A549 (cell line): ENCODE measurements around the gene RPS6KC1. TPM values are rescaled to one million over a fixed set of nuclear protein-coding genes. Genes with fewer than 3 reads are reported as not detected.
A peak's percentile ranks its signal among the peaks of the same experiment; 100 is the strongest.

Experiments
- ATAC-seq, 2 experiments: fragments of 200-7000 bp in 1 of 2; fragments of >200 bp in 1 of 2; cut with Nextera tagmentation in 1 of 2; cut with Tn5 transposase in 1 of 2; 3 replicates each; pipeline versions ENCODE4 v1.8.0 to v1.9.1; 2018 to 2020; ENCODE audit warnings: mild to moderate bottlenecking in 1 of 2, moderate library complexity in 1 of 2
- CTCF ChIA-PET: fragments of 300-600 bp; sonication (Branson Sonifier 250); formaldehyde crosslinking; extraction: SDS; loops from one replicate; lab custom pipeline; 2021; ENCODE audit warnings: antibody characterized with exemption, inconsistent platforms; lab: Yijun Ruan, JAX
- POLR2A ChIA-PET: fragments of 350-600 bp; formaldehyde crosslinking; extraction: SDS; loops from one replicate; lab custom pipeline; 2021; ENCODE audit warnings: antibody characterized with exemption, inconsistent platforms; lab: Yijun Ruan, JAX
- DNase-seq, 2 experiments: peaks; one replicate each; pipeline versions ENCODE4 v3.0.0 to v3.0.0-alpha.2; 2011 to 2016; ENCODE audit warnings: low read depth in 1 of 2, low spot score in 1 of 2
- FAIRE-seq: peaks from 2 replicates; lab custom pipeline; 2011; peaks lifted over from hg19 to GRCh38; lab: Jason Lieb, UNC
- H3K27ac ChIP-seq, 2 experiments: fragments of >200 bp; sonication (Bioruptor Twin); formaldehyde crosslinking; 3 replicates each; pipeline ENCODE4 v1.5.1; 2016 to 2017
- H3K4me1 ChIP-seq: fragments of >200 bp; sonication (Bioruptor Twin); formaldehyde crosslinking; 3 replicates; pipeline ENCODE4 v1.6.1; 2016
- H3K4me2 ChIP-seq: fragments of >200 bp; sonication (Bioruptor Twin); formaldehyde crosslinking; 3 replicates; pipeline ENCODE4 v1.6.1; 2016
- H3K4me3 ChIP-seq: fragments of >200 bp; sonication (Bioruptor Twin); formaldehyde crosslinking; 3 replicates; pipeline ENCODE4 v1.5.1; 2016
- H3K9me3 ChIP-seq: fragments of >200 bp; sonication (Bioruptor Twin); formaldehyde crosslinking; 3 replicates; pipeline ENCODE4 v1.6.1; 2016
- BHLHE40 ChIP-seq: IDR thresholded peaks from 2 replicates; pipeline ENCODE4 v1.6.1; 2012; ENCODE audit warnings: low read depth, low read length, inconsistent platforms
- CBX8 ChIP-seq: fragments of 200-600 bp; sonication (generic); IDR thresholded peaks from 2 replicates; pipeline ENCODE4 v1.6.1; 2016
- EHF ChIP-seq: fragments of 250-450 bp; sonication (Bioruptor Pico); IDR thresholded peaks from 2 replicates; pipeline ENCODE4 v1.5.0; 2020; ENCODE audit warnings: mild to moderate bottlenecking
- EHMT2 ChIP-seq: fragments of 200-600 bp; sonication (generic); IDR thresholded peaks from 2 replicates; pipeline ENCODE4 v1.6.1; 2016; ENCODE audit warnings: antibody characterized with exemption, low read depth, mild to moderate bottlenecking, moderate library complexity
- EP300 ChIP-seq, 2 experiments: fragments of >200 bp; sonication (Bioruptor Twin); formaldehyde crosslinking; IDR thresholded peaks; 2 replicates in 1 of 2; 3 replicates in 1 of 2; pipeline ENCODE4 v1.6.1; 2016 to 2017
- FOSL2 ChIP-seq, 2 experiments: fragments of 450-650 bp in 1 of 2; fragments of >200 bp in 1 of 2; sonication (Bioruptor Twin) in 1 of 2; formaldehyde crosslinking; IDR thresholded peaks; 2 replicates each; pipeline versions ENCODE4 v1.5.0 to v1.6.1; 2016 to 2020; ENCODE audit warnings: mild to moderate bottlenecking in 1 of 2, moderate library complexity in 1 of 2
- FOXS1 ChIP-seq: fragments of 250-450 bp; sonication (Bioruptor Pico); IDR thresholded peaks from 2 replicates; pipeline ENCODE4 v1.5.0; 2020; ENCODE audit warnings: mild to moderate bottlenecking, moderate library complexity
- GATA3 ChIP-seq: IDR thresholded peaks from 2 replicates; pipeline ENCODE4 v1.6.1; 2012; ENCODE audit warnings: borderline replicate concordance
- HDAC2 ChIP-seq: fragments of 200-600 bp; sonication (generic); IDR thresholded peaks from 2 replicates; pipeline ENCODE4 v1.6.1; 2016
- HEYL ChIP-seq: fragments of 250-450 bp; sonication (Bioruptor Pico); IDR thresholded peaks from 2 replicates; pipeline ENCODE4 v1.8.0; 2021; ENCODE audit warnings: mild to moderate bottlenecking, moderate library complexity
- HOXA7 ChIP-seq: fragments of 250-450 bp; sonication (Bioruptor Pico); IDR thresholded peaks from 2 replicates; pipeline ENCODE4 v1.5.0; 2020; ENCODE audit warnings: mild to moderate bottlenecking, moderate library complexity
- HOXB13 ChIP-seq: fragments of 250-450 bp; sonication (Bioruptor Pico); IDR thresholded peaks from 2 replicates; pipeline ENCODE4 v1.5.0; 2020; ENCODE audit warnings: low read depth, mild to moderate bottlenecking, moderate library complexity
- JUNB ChIP-seq: fragments of >200 bp; sonication (Bioruptor Twin); formaldehyde crosslinking; IDR thresholded peaks from 2 replicates; pipeline ENCODE4 v1.6.1; 2016
- NFE2L2 ChIP-seq: fragments of 150-350 bp; conservative IDR thresholded peaks from 2 replicates; pipeline ENCODE4 v1.6.1; 2014; ENCODE audit warnings: low read length
- NPAS2 ChIP-seq: fragments of 250-450 bp; sonication (Bioruptor Pico); IDR thresholded peaks from 2 replicates; pipeline ENCODE4 v1.8.0; 2022; ENCODE audit warnings: mild to moderate bottlenecking, moderate library complexity, borderline replicate concordance
- NR3C1 ChIP-seq: fragments of >200 bp; sonication (Bioruptor Twin); formaldehyde crosslinking; IDR thresholded peaks from 3 replicates; pipeline ENCODE4 v1.6.1; 2017
- POLR2AphosphoS2 ChIP-seq: conservative IDR thresholded peaks from 2 replicates; pipeline ENCODE4 v1.6.1; 2012; ENCODE audit warnings: low read length, improper control_type of control experiment, inconsistent platforms
- RAD21 ChIP-seq, 2 experiments: fragments of >200 bp in 1 of 2; sonication (Bioruptor Twin) in 1 of 2; formaldehyde crosslinking in 1 of 2; IDR thresholded peaks in 1 of 2; conservative IDR thresholded peaks in 1 of 2; 2 replicates in 1 of 2; 3 replicates in 1 of 2; pipeline ENCODE4 v1.6.1; 2012 to 2018; ENCODE audit warnings: inconsistent platforms in 1 of 2
- RARB ChIP-seq: fragments of 250-450 bp; sonication (Bioruptor Pico); IDR thresholded peaks from 2 replicates; pipeline ENCODE4 v1.8.0; 2021; ENCODE audit warnings: mild to moderate bottlenecking, moderate library complexity
- SMC3 ChIP-seq: fragments of >200 bp; sonication (Bioruptor Twin); formaldehyde crosslinking; IDR thresholded peaks from 3 replicates; pipeline ENCODE4 v1.6.1; 2018; ENCODE audit warnings: inconsistent platforms
- TFCP2L1 ChIP-seq: fragments of 250-450 bp; sonication (Bioruptor Pico); IDR thresholded peaks from 2 replicates; pipeline ENCODE4 v1.5.0; 2021; ENCODE audit warnings: mild to moderate bottlenecking
- TP53 ChIP-seq: fragments of 250-450 bp; sonication (Bioruptor Pico); IDR thresholded peaks from 2 replicates; pipeline ENCODE4 v1.5.0; 2021; ENCODE audit warnings: mild to moderate bottlenecking, moderate library complexity
- ZNF302 ChIP-seq: fragments of 250-450 bp; sonication (Bioruptor Pico); IDR thresholded peaks from 2 replicates; pipeline ENCODE4 v1.9.0; 2021; ENCODE audit warnings: inconsistent platforms, mild to moderate bottlenecking, moderate library complexity
- WGBS: methylation state at CpG from one replicate; pipeline ENCODE4 v1.1.6; 2017; ENCODE audit errors: missing lambda C conversion rate; 5-methylcytosine and 5-hydroxymethylcytosine counted together
- polyA plus RNA-seq, 4 experiments: library from polyadenylated mRNA; depleted of rRNA in 3 of 4; stranded (reverse); fragments of >200 nt; fragmentation: RNase III in 1 of 4; extraction: RNeasy Plus Mini Kit Qiagen cat#74134 plus additional on column Dnase treatment in 1 of 4; gene quantifications; 2 replicates in 3 of 4; 3 replicates in 1 of 4; pipeline ENCODE4 v1.2.3, GENCODE V29; 2011 to 2017
- TF ChIP-seq, protein P1 (sequence below): fragments of 250-450 bp; sonication (Bioruptor Pico); IDR thresholded peaks from 2 replicates; pipeline ENCODE4 v1.5.0; 2021; ENCODE audit warnings: mild to moderate bottlenecking, moderate library complexity, borderline replicate concordance
- TF ChIP-seq, protein P2 (sequence below): fragments of >200 bp; sonication (Bioruptor Twin); formaldehyde crosslinking; IDR thresholded peaks from 3 replicates; pipeline ENCODE4 v1.5.1; 2016
- TF ChIP-seq, protein P3 (sequence below): IDR thresholded peaks from 2 replicates; pipeline ENCODE4 v1.6.1; 2012
- TF ChIP-seq, protein P4 (sequence below): fragments of 450-650 bp; IDR thresholded peaks from 2 replicates; pipeline ENCODE4 v1.6.1; 2014; ENCODE audit warnings: antibody characterized with exemption

Gene RPS6KC1
- polyA plus RNA-seq, 2 of the 4 experiments (the other 2 are of a cell fraction) = 11.7 to 25.4 TPM

DNA sequence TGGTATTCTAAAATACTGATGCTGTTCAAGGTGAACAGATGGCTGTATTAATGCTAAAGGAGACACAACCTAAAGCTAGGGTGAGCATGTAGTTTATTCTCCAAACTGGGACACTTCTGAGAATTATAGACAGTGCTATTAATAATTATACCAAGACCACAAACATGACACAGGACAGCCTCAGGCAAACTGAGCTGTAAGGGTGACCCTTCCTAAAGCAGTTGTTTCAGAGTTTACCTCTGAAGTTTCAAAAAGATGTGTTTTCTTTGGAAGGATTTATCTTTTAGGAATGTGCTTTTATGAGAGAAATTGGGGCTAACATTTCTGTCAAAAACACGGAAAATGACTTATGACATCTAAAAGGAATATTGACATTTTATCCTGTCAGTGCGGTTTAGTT is 68.8 kb downstream of the RPS6KC1 start:
- Histone ChIP-seq H3K4me3 (no peak overlapping the region), H3K27ac (no peak overlapping the region), H3K9me3 (no peaks in the 10 kb centered on the region), H3K4me1 (peaks cover 31% of the 10 kb centered on the region), H3K4me2 (peak overlapping the region; percentile 29; the same call in 2 of the 3 replicates)
- ChIA-PET POLR2A (no interaction called here), CTCF (interaction anchor here (1.4 kb wide), 1 partner anchor 1004 kb away, joined by 4 read pairs; no protein-coding TSS in a partner anchor)
- DNase-seq (no peak), ATAC-seq (no peak), FAIRE-seq (no peak)
- 61% methylated on average over 2 of the region's 2 CpGs for WGBS
- TF ChIP-seq ZNF302 (CRISPR knock-in tag) (no peak), SMC3 (no peak), HDAC2 (no peak), TFCP2L1 (CRISPR knock-in tag) (no peak), POLR2AphosphoS2 (no peak), JUNB (no peak), BHLHE40 (no peak), RARB (CRISPR knock-in tag) (no peak), FOSL2 (IDR thresholded peaks at IDR 0.05) (no peak), FOSL2 (CRISPR knock-in tag; IDR thresholded peaks at IDR 0.05) (no peak), EHMT2 (no peak), GATA3 (no peak)
- TF ChIP-seq, protein P1, sequence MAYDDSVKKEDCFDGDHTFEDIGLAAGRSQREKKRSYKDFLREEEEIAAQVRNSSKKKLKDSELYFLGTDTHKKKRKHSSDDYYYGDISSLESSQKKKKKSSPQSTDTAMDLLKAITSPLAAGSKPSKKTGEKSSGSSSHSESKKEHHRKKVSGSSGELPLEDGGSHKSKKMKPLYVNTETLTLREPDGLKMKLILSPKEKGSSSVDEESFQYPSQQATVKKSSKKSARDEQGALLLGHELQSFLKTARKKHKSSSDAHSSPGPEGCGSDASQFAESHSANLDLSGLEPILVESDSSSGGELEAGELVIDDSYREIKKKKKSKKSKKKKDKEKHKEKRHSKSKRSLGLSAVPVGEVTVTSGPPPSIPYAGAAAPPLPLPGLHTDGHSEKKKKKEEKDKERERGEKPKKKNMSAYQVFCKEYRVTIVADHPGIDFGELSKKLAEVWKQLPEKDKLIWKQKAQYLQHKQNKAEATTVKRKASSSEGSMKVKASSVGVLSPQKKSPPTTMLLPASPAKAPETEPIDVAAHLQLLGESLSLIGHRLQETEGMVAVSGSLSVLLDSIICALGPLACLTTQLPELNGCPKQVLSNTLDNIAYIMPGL (CRISPR knock-in tag) = no peak

DNA sequence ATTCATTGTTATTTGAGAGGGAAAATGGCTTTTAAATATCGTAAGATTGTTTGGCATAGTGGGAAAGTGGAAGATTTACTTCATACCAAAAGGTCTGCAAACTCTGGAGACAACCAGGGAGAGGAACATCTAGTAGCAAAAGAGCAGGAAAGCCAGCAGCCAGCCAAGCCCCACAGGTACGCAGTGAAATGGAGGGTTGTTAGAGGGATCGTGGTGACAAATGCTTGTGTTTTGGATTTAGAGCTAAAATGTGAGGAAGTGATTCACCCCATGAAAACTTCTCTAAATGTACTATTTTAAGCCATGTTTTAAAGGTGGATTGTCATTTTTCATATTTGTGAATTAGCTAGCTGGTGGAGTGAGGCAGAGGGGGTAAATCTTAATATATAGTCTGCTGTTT is 69.3 kb downstream of the RPS6KC1 start:
- H3K4me2 ChIP-seq = no peak overlapping the region
- no peak for FAIRE-seq
- 86% methylated on average over 3 of the region's 3 CpGs for WGBS
- ChIA-PET CTCF (interaction anchor here (1.4 kb wide), 1 partner anchor 1003 kb away, joined by 4 read pairs; no protein-coding TSS in a partner anchor), POLR2A (no interaction called here)
- H3K9me3 ChIP-seq = no peaks in the 10 kb centered on the region
- no peak overlapping the region for H3K4me3 ChIP-seq
- H3K27ac ChIP-seq = no peak overlapping the region
- ATAC-seq = no peak
- peaks cover 31% of the 10 kb centered on the region for H3K4me1 ChIP-seq
- no peak for DNase-seq
- TF ChIP-seq TP53 (CRISPR knock-in tag) (no peak), EHF (CRISPR knock-in tag) (no peak), RAD21 (conservative IDR thresholded peaks at IDR 0.05 in 1 of 2, IDR thresholded peaks at IDR 0.05 in 1 of 2) (no peak), RARB (CRISPR knock-in tag) (no peak), NR3C1 (no peak), HOXA7 (CRISPR knock-in tag) (no peak)

DNA sequence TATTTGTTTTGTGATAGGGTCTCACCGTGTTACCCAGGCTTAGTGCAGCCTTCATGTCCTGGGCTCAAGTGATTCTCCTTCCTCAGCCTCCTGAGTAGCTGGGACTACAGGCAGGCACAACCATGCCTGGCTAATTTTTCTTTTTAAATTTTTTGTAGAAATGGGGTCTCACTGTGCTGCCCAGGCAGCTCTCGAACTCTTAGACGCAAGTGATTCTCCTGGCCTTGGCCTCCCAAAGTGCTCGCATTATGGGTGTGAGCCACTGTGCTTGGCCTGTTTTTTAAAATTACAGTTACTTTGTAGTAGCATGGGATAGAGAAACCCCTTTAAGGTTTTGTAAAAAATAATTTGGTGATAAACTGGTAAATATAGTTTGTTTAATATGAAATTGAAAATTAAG is 69.9 kb downstream of the RPS6KC1 start:
- ChIA-PET POLR2A (no interaction called here), CTCF (no interaction called here)
- no peak for FAIRE-seq
- Histone ChIP-seq H3K4me2 (no peak overlapping the region), H3K4me3 (no peak overlapping the region), H3K27ac (no peak overlapping the region), H3K9me3 (no peaks in the 10 kb centered on the region), H3K4me1 (peaks cover 31% of the 10 kb centered on the region)
- WGBS = 92% methylated on average over 4 of the region's 4 CpGs
- no peak for DNase-seq
- ATAC-seq = no peak
- TF ChIP-seq CBX8 (no peak), NR3C1 (no peak), HOXA7 (CRISPR knock-in tag) (no peak), NFE2L2 (no peak), NPAS2 (CRISPR knock-in tag) (no peak), POLR2AphosphoS2 (no peak), RARB (CRISPR knock-in tag) (no peak), HEYL (CRISPR knock-in tag) (no peak), FOXS1 (CRISPR knock-in tag) (no peak), EP300 (IDR thresholded peaks at IDR 0.05) (no peak), HOXB13 (CRISPR knock-in tag) (no peak)
- TF ChIP-seq, protein P2, sequence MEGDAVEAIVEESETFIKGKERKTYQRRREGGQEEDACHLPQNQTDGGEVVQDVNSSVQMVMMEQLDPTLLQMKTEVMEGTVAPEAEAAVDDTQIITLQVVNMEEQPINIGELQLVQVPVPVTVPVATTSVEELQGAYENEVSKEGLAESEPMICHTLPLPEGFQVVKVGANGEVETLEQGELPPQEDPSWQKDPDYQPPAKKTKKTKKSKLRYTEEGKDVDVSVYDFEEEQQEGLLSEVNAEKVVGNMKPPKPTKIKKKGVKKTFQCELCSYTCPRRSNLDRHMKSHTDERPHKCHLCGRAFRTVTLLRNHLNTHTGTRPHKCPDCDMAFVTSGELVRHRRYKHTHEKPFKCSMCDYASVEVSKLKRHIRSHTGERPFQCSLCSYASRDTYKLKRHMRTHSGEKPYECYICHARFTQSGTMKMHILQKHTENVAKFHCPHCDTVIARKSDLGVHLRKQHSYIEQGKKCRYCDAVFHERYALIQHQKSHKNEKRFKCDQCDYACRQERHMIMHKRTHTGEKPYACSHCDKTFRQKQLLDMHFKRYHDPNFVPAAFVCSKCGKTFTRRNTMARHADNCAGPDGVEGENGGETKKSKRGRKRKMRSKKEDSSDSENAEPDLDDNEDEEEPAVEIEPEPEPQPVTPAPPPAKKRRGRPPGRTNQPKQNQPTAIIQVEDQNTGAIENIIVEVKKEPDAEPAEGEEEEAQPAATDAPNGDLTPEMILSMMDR = no peak
- TF ChIP-seq, protein P1 (CRISPR knock-in tag) = no peak
- TF ChIP-seq, protein P3, sequence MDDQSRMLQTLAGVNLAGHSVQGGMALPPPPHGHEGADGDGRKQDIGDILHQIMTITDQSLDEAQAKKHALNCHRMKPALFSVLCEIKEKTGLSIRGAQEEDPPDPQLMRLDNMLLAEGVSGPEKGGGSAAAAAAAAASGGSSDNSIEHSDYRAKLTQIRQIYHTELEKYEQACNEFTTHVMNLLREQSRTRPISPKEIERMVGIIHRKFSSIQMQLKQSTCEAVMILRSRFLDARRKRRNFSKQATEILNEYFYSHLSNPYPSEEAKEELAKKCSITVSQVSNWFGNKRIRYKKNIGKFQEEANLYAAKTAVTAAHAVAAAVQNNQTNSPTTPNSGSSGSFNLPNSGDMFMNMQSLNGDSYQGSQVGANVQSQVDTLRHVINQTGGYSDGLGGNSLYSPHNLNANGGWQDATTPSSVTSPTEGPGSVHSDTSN = no peak
- TF ChIP-seq, protein P4, sequence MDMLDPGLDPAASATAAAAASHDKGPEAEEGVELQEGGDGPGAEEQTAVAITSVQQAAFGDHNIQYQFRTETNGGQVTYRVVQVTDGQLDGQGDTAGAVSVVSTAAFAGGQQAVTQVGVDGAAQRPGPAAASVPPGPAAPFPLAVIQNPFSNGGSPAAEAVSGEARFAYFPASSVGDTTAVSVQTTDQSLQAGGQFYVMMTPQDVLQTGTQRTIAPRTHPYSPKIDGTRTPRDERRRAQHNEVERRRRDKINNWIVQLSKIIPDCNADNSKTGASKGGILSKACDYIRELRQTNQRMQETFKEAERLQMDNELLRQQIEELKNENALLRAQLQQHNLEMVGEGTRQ = no peak
